Measurements from ENCODE around the gene PPIL4. TPM values are rescaled to one million over a fixed set of nuclear protein-coding genes. Genes with fewer than 3 reads are reported as not detected.

PPIL4 gene
- total RNA-seq, 1 donor from 2014 or later: 38.0 TPM

- no peak for DNase-seq
Observed at GRCh38 chr6:149458196-149458595, 87.6 kb downstream of the PPIL4 start.

- DNase-seq: no peak
Observed at GRCh38 chr6:149457316-149457884, 88.4 kb downstream of the PPIL4 start.

GRCh38 chr6:149456311-149457021 is 89.4 kb downstream of the PPIL4 start:
- no peak for DNase-seq

- no peak for DNase-seq
Observed at GRCh38 chr6:149455031-149455732, 90.7 kb downstream of the PPIL4 start.

Small RNA genes lying within 50 kb of the gene (small RNA-seq; reads per million reads assigned to genes)
- gene RF00410 (ENCODE audit: low replicate concordance) (not detected), gene RNU7-3P (ENCODE audit: low replicate concordance) (not detected)

Other genes starting within 250 kb of the PPIL4 start
- 41.1 TPM for gene TAB2, start 228.3 kb downstream of the PPIL4 start, total RNA-seq
- gene SUMO4, start 145.8 kb downstream of the PPIL4 start, total RNA-seq: 6.5 TPM
- gene ZC3H12D, start 61.0 kb downstream of the PPIL4 start, total RNA-seq: 0.99 TPM
- 45.3 TPM for gene GINM1, start 20.3 kb upstream of the PPIL4 start, total RNA-seq
- 23.7 TPM for gene KATNA1, start 102.7 kb upstream of the PPIL4 start, total RNA-seq
- 24.0 TPM for gene LATS1, start 172.1 kb upstream of the PPIL4 start, total RNA-seq
- gene NUP43, start 200.5 kb upstream of the PPIL4 start, total RNA-seq: 17.8 TPM
- 52.4 TPM for gene PCMT1, start 203.7 kb upstream of the PPIL4 start, total RNA-seq